ENCODE measurements around the gene NGEF.
"Not testable (repeated sequence)": the region's sequence is repeated elsewhere in the genome, so short reads cannot be mapped to it uniquely, and the experiment has no call there.

The NGEF gene

DNA sequence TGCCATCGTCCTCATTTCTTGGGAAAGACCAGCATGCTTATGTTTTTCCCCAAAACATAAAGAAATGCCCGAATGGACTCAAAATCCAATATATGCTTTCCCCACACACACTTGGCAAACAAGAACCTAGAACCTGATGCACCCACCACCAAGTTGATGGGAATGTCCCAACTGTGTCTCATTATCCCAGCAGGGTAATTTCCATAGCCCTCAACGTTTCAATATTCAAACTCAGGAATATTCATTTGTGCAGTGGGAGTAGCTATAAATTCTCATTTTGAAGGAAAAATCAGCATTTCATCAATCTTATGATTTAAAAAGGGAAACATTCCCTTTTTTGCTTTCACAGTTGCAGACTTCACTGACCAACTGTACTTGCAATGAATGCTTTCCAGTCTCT is 92.3 kb downstream of the NGEF start:
- no peak for TF ChIP-seq POLR2A (IDR thresholded peaks at IDR 0.05; ENCODE audit: low read depth, low read length)
- no peak for FAIRE-seq
- DNase-seq (ENCODE audit: insufficient read length, low spot score): no peak

DNA sequence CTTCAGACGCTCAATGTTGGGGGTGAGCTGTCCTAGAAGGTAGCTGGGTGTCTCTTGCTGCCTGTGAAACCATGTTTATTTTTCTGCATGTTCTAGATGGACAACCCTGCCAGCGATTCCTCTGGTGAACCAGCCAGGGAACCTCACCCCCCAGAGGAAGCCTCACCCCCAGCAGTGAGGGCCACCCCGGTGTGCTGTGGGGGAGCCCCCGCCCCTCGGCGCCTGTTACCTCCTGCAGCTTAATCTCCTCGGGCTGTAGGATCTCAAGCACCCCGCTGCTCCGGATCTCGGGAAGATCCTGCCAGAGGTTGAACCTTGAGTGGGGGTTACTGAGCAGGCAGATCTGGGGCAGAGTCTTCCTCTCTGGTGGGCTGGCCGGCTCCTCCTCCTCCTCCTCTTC is 93.0 kb downstream of the NGEF start:
- FAIRE-seq (no peak), DNase-seq (ENCODE audit: insufficient read length, low spot score) (no peak)
- TF ChIP-seq POLR2A (IDR thresholded peaks at IDR 0.05; ENCODE audit: low read depth, low read length): no peak

DNA sequence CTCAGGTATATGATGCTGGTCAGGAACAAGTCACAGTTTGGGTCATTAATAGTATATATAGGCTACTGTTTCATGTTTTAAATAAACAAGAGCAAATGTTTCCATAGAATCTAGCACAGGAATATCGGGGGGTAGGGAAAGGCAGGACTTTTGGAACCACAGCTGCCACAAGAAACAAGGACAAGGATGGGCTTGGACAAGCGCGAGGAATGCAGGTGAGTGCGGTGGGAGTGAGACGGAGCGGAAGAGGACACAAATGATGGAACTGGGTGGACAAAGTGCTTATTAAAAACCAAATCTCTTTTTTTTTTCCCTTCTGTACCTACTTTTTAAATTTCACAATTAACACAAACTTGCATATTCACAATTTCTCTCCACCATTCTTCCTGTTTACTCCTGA is 93.9 kb downstream of the NGEF start:
- TF ChIP-seq POLR2A (IDR thresholded peaks at IDR 0.05; ENCODE audit: low read depth, low read length): no peak
- FAIRE-seq: no peak
- DNase-seq (ENCODE audit: insufficient read length, low spot score): no peak

DNA sequence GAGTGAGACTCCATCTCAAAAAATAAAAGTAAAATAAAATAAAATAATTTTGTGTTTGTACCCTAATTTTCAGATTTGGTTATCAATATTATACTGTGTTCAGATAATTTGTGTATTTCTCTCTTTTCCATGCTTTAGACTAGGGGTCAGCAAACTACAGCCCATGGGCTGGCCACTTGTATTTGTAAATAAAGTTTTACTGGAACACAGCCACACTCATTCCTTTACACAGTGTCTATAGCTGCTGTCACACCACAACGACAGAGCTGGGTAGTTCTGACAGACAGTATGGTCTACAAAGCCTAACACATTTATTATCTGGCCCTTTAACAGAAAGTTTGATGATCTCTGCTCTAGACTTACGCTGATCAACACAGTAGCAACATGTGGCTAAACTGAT is 99.2 kb downstream of the NGEF start:
- no peak for DNase-seq (ENCODE audit: insufficient read length, low spot score)
- no peak for TF ChIP-seq POLR2A (IDR thresholded peaks at IDR 0.05; ENCODE audit: low read depth, low read length)
- FAIRE-seq: no peak

DNA sequence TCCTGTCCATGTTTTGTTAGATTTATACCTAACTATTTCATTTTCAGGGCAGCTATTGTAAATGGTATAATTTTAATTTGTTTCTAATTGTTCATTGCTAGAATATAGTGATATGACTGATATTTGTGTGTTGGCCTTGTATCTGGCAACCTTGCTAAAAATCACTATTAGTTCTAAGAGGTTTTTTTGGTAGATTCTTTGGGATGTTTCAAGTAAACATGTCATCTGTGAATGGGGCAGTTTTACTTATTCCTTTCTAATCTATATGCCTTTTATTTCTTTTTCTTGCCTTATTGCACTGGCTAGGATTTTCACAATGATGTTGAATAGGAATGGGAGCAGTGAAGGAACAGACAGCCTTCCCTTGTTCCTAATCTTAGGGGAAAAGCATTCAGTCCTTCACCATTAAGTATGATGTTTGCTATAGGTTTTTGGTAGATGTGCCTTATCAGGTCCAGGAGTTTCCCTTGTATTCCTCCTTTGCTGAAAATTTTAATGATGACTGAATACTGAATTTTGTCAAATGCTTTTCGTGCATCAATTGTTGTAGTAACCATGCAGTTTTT is 101.3 kb downstream of the NGEF start:
- no peak for TF ChIP-seq POLR2A (IDR thresholded peaks at IDR 0.05; ENCODE audit: low read depth, low read length)
- DNase-seq (ENCODE audit: insufficient read length, low spot score) (no peak), FAIRE-seq (no peak)

DNA sequence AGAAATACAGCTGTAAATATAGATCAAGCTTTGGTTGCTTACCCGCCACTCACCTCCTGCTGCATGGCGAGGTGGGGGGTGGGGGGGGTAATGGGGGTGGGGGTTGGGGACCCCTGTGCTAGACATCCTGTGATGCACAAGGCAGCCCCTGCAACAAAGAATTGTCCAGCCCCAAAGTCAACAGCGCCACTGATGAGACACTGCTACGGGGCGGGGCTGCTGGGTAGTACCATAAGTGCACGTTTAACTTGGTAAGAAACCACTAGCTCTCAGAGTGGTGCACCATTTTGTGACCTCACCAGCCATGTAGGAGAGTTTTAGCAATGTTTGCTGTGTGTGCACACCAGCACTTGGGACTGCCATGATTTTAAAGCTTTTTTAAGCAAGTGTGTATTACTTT is 102.7 kb downstream of the NGEF start:
- FAIRE-seq (no peak), DNase-seq (ENCODE audit: insufficient read length, low spot score) (no peak)
- no peak for TF ChIP-seq POLR2A (IDR thresholded peaks at IDR 0.05; ENCODE audit: low read depth, low read length)

DNA sequence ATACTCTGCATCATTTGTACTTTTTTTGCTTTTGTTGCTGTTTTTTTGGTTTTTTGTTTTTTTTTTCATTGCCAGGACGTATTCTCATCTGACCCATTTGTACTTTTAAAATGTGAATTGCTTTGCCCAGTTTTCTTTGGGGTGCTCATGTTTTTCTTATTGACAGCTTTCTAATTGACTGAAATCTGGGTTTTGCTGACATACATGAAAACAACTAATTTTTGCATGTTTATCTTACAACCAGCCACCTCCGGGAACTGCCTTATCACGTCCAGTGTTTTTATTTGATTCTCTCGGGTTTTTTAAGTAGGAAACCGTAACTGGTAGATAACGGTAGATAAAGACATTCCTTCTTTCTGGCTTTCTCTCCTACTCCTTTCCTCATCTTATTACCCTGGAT is 104.4 kb downstream of the NGEF start:
- TF ChIP-seq POLR2A (IDR thresholded peaks at IDR 0.05; ENCODE audit: low read depth, low read length): no peak
- DNase-seq (ENCODE audit: insufficient read length, low spot score) (no peak), FAIRE-seq (no peak)

DNA sequence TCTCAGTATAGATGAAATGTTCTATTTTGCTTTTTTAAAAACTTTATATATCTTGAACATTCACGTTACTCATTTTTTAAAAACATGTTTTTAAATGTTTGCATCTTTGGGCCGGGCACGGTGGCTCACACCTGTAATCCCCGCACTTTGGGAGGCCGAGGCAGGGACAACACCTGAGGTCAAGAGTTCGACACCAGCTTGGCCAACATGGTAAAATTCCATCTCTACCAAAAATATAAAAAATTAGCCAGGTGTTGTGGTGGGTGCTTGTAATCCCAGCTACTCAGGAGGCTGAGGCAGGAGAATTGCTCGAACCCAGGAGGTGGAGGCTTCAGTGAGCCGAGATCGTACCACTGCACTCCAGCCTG is 105.4 kb downstream of the NGEF start:
- not testable (repeated sequence) for DNase-seq (ENCODE audit: insufficient read length, low spot score); FAIRE-seq

DNA sequence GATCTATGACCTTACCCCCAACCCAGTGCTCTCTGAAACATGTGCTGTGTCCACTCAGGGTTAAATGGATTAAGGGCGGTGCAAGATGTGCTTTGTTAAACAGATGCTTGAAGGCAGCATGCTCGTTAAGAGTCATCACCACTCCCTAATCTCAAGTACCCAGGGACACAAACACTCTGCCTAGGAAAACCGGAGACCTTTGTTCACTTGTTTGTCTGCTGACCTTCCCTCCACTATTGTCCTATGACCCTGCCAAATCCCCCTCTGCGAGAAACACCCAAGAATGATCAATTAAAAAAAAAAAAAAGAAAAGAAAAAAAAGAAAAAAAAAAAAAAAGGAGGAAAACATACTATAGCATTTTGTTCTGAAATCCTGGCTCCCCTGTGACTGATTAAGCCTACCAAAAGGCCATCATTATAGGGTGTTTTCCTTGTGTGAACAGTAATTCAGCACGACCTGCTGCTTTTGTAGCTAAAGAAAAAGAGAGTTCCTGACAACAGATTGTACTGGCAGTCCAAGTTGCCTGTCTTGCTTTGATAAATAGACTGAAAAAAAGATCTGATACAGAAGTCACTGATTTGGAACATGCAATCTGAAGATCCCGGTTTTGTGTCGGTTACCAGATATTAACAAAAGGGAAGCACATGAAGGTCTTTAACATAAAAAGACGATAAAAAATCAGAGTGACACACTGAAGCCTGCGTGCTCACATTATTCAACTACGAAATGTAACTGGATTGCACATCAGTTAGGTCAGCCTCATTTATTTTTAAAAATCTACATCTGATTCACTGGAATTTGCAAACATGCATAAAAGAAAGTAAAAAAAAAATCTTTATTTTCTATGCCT is 106.0 kb downstream of the NGEF start:
- DNase-seq (ENCODE audit: insufficient read length, low spot score): not testable (repeated sequence)

DNA sequence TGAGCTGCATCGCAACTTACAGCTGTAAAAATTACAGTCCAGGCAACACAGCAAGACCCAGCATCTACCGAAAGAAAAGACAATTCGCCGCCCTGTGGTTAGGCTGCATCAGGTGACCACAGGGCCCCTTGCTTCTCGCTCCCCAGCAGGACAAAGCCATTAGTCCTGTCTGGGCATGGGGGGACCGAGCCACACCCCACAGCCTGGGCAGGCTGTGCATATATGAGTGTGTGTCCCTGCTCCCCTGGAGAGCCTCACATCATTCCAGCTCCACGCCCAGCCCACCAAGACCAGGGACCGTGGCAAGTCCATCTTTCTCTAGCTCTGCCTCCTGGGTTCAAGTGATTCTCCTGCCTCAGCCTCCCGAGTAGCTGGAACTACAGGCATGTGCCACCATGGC is 109.1 kb downstream of the NGEF start:
- no peak for DNase-seq (ENCODE audit: insufficient read length, low spot score)
- FAIRE-seq: no peak
- no peak for TF ChIP-seq POLR2A (IDR thresholded peaks at IDR 0.05; ENCODE audit: low read depth, low read length)

More for the DNA sequence above, 106.0 kb downstream of the NGEF start:
- FAIRE-seq: not testable (repeated sequence)

DNA sequence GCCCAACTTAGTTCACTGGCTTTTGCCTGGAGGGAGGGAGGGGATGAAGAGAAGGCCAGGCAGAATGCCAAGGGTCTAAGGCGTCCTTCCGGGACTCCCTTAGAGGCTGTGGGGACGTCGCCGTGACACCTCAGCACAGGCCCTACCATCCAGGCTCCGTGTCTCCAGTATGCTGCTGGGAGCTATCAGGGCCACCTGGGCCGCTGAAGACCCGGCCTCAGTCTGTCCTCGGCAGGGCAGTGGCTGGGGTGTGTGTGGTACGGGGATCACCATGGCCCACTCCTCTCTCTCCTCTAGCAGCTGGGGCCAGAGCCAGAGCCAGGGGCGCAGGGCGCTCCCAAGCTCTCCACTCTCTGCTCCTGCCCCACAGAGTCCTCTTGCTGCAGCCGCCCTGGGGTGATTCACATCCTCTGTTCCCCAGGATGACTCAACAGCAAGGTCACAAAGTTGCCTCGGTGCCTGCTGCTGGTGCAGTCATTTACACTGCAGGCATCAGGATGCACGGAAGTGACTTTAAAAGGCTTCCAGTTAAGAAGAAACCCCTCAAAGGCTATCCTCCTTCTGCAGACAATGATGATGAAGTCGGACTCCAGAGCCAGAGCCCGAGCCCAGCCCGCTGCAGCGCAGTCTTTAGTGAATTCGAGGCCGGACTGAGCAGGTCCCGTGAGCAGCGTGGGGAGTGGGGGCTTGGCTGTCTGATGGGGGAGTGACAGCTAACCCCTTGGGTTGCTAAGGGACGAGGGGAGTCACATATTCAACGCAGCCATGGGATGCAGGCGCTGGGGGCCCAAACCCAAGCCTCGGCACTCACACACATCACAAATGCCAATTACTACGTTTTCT is 111.1 kb downstream of the NGEF start:
- TF ChIP-seq POLR2A (IDR thresholded peaks at IDR 0.05; ENCODE audit: low read depth, low read length): peak; percentile 42; the same call in 1 of the 2 replicates
- DNase-seq (ENCODE audit: insufficient read length, low spot score) (peak; percentile 99), FAIRE-seq (no peak)

DNA sequence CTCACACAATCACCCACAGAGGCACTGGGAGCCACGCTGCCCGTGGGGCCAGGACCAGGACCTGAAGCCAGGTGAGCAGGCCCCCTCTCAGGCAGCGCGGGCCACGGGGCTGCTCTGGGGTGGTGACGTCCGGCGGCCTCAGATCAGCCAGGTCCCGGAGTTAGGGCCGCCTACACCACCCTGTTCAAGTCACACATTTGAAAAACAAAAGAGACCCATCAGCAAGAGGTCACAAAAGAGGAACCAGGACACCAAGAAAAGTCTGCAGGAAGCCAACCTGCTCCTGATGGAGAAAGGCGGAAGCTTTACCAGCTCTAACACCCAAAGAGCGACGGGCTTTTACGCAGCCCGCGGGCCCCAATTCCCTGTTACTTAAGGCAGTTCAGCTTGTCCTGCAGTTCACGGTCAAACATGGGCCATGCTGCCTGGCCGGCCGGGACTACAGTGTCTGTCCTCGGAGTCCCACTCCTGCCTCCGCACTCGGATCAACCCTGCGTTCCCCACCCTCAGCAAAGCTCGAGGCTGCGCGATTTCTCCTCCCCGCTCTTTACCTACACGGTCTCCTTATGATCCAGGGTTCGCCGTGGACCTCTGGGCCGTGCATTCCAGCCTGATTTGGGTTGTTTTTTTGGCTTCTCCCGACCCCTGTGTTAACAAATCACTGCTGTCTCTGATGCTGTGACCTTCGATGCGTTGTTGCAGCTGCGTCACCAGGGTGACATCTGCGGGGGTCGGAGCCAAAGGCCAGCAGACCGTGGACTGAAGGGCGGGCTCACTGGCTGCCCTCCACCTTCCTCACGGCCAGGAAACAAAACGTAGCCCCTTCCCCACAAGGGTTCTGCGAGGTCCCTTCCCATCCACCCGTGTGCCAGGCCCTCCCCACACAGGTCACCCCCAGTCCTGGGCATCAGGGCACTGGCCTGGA is 112.0 kb downstream of the NGEF start:
- no peak for TF ChIP-seq POLR2A (IDR thresholded peaks at IDR 0.05; ENCODE audit: low read depth, low read length)
- FAIRE-seq: no peak

More for the DNA sequence above, 112.0 kb downstream of the NGEF start:
- no peak for DNase-seq (ENCODE audit: insufficient read length, low spot score)
